Heart right ventricle (tissue), 16 donors: Measurements from ENCODE around the gene GGTA1. TPM values are rescaled to one million over a fixed set of nuclear protein-coding genes. Genes with fewer than 3 reads are reported as not detected.
A peak's percentile ranks its signal among the peaks of the same experiment; 100 is the strongest.
"Not testable (repeated sequence)": the region's sequence is repeated elsewhere in the genome, so short reads cannot be mapped to it uniquely, and the experiment has no call there.

Experiments
- ATAC-seq, 8 donors: fragments of 200-7000 bp; cut with Tn5 transposase; one replicate each; pipeline ENCODE4 v1.9.1; 2020; ENCODE audit warnings: mild to moderate bottlenecking in 8 of 8, moderate library complexity in 8 of 8, moderate number of reproducible peaks in 1 of 8
- DNase-seq, 2 donors: peaks; one replicate each; pipeline ENCODE4 v3.0.0-alpha.2; 2020
- H3K27ac ChIP-seq, 10 donors: fragments of 200-600 bp; sonication (generic) in 2 of 10; one replicate each; pipeline versions ENCODE4 v1.5.0 to v1.8.0; 2020 to 2022; ENCODE audit warnings: mild to moderate bottlenecking in 3 of 10
- H3K27me3 ChIP-seq, 7 donors: fragments of 200-600 bp; one replicate each; pipeline ENCODE4 v1.8.0; 2021 to 2022; ENCODE audit warnings: mild to moderate bottlenecking in 2 of 7
- H3K36me3 ChIP-seq, 9 donors: fragments of 200-600 bp; sonication (generic) in 1 of 9; one replicate each; pipeline versions ENCODE4 v1.5.0 to v1.8.0; 2020 to 2022; ENCODE audit warnings: mild to moderate bottlenecking in 2 of 9
- H3K4me1 ChIP-seq, 9 donors: fragments of 200-600 bp; sonication (generic) in 1 of 9; one replicate each; pipeline versions ENCODE4 v1.5.0 to v1.8.0; 2020 to 2022; ENCODE audit warnings: mild to moderate bottlenecking in 4 of 9
- H3K4me3 ChIP-seq, 10 donors: fragments of 200-600 bp; sonication (generic) in 2 of 10; one replicate each; pipeline versions ENCODE4 v1.5.0 to v1.8.0; 2020 to 2022; ENCODE audit warnings: mild to moderate bottlenecking in 7 of 10, moderate library complexity in 2 of 10
- H3K9me3 ChIP-seq, 11 donors: fragments of 200-600 bp in 10 of 11; sonication (generic) in 2 of 11; one replicate each; pipeline versions ENCODE4 v1.5.0 to v1.8.0; 2013 to 2022; ENCODE audit warnings: mild to moderate bottlenecking in 2 of 11, control low read depth in 1 of 11, moderate library complexity in 1 of 11
- WGBS, 2 donors: extraction: QIAGEN DNeasy Blood & Tissue Kit; methylation state at CpG; one replicate each; pipeline ENCODE4 v1.1.7; 2013; ENCODE audit warnings: inconsistent platforms in 1 of 2; 5-methylcytosine and 5-hydroxymethylcytosine counted together
- intact Hi-C, 10 donors: fragments of 100-400 bp; cut with DNase I; formaldehyde crosslinking; loops; one replicate each; pipeline versions ENCODE4 v1.11.1 to v1.14.2; 2022
- polyA plus RNA-seq, 2 donors: library from polyadenylated mRNA; stranded (reverse); fragments of 200-250 nt; gene quantifications; one replicate each; pipeline ENCODE4 v1.2.3, GENCODE V29; 2013
- total RNA-seq, 10 donors: library from RNA; stranded (reverse); fragmentation: NEBNext Ultra II Directional in 3 of 10; extraction: Animal tissue kit (Norgen Biotek cat#: 25700) in 3 of 10; gene quantifications; one replicate each; pipeline versions ENCODE4 v1.2.1 to v1.2.4, GENCODE V29; 2021 to 2023
- TF ChIP-seq, protein P1 (sequence below), 9 donors: fragments of 200-600 bp; sonication (generic) in 2 of 9; IDR thresholded peaks; one replicate each; pipeline versions ENCODE4 v1.5.0 to v1.8.0; 2021 to 2022; ENCODE audit warnings: antibody characterized with exemption in 9 of 9, mild to moderate bottlenecking in 5 of 9, moderate library complexity in 1 of 9
- donor health status: Arrhythmogenic right ventricular cardiomyopathy.
- donor health status: ischemic (EF 13 %, LVEDD 7.1; RV severe dilation, severe dysfunction).
- donor health status: healthy with polysubstance abuse.
- donor health status: DM: no; HTN: yes; CAD: no.
- donor health status: DM: no; HTN: no; CAD: no.
- donor health status: ischemic (EF 25% LVEDD 6.9; RV normal size, moderate dysfunction).
- donor health status: ischemic (EF 25% LVEDD 5.7; RV mildly dilated, moderate dysfunction).
- donor health status: healthy.
- donor health status: DM: yes; HTN: yes; CAD: no.
- donor health status: Ischemic cardiomyopathy.
- donor health status: ischemic (EF 35%, LVEDD 5.7; RV mildly dilated, moderate dysfunction).
- donor health status: nonischemic (EF 11% LVEDD 7.7; RV severe dilation, severe dysfunction).
- donor health status: DM: yes; HTN: yes; CAD: no.
- donor health status: PGD.
- donor health status: ischemic (EF 29% LVEDD 5.4; RV normal size, mild dysfunction).
- donor health status: nonischemic (EF 23%, LVEDD 6.1; RV moderate dilation, normal function).

GGTA1 gene
- total and polyA plus RNA-seq, 12 donors: 3.0 to 42.1 (median 13.9) TPM

DNA sequence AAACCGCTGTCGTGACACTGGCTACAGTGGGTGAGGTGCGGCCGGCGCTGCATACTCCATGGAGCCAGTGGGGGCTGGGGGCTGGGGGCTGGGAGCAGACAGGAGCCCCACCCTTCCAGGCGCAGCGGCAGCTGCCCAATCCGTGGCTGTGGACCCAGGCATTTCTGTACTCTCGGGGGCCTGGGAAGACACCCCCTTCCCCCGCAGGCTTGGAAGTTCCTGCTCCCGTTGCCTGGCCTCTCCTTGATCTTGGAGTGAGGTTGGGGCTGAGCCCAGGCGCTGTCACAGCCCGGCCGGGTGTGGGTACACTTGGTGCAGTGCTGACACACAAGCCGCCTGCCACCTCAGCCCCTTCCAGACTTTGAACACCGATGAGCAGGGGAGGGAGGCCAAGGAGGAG, 27.7 kb upstream of the GGTA1 start:
- intact Hi-C loops: loop anchor here in 1 of 10 donors (5.0 kb wide), 2 partner anchors 50 to 80 kb away; no protein-coding TSS in a partner anchor
- H3K27me3 ChIP-seq: no peaks in the 10 kb centered on the region
- 69 to 73% methylated on average over 16 of the region's 16 CpGs for WGBS, 2 donors
- H3K36me3 ChIP-seq: no peaks in the 10 kb centered on the region
- TF ChIP-seq, protein P1, sequence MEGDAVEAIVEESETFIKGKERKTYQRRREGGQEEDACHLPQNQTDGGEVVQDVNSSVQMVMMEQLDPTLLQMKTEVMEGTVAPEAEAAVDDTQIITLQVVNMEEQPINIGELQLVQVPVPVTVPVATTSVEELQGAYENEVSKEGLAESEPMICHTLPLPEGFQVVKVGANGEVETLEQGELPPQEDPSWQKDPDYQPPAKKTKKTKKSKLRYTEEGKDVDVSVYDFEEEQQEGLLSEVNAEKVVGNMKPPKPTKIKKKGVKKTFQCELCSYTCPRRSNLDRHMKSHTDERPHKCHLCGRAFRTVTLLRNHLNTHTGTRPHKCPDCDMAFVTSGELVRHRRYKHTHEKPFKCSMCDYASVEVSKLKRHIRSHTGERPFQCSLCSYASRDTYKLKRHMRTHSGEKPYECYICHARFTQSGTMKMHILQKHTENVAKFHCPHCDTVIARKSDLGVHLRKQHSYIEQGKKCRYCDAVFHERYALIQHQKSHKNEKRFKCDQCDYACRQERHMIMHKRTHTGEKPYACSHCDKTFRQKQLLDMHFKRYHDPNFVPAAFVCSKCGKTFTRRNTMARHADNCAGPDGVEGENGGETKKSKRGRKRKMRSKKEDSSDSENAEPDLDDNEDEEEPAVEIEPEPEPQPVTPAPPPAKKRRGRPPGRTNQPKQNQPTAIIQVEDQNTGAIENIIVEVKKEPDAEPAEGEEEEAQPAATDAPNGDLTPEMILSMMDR (IDR thresholded peaks at IDR 0.05): no peak
- DNase-seq: peak; percentile 30 to 74
- peak in 4 of 8 donors; percentile 55 to 79 (median 78) for ATAC-seq
- no peak overlapping the region for H3K4me3 ChIP-seq
- no peaks in the 10 kb centered on the region for H3K9me3 ChIP-seq
- H3K4me1 ChIP-seq: peaks cover 7 to 30% (median 19%) of the 10 kb centered on the region in 9 donors
- H3K27ac ChIP-seq: peak overlapping the region in 5 of 10 donors; percentile 5 to 48 (median 22)

DNA sequence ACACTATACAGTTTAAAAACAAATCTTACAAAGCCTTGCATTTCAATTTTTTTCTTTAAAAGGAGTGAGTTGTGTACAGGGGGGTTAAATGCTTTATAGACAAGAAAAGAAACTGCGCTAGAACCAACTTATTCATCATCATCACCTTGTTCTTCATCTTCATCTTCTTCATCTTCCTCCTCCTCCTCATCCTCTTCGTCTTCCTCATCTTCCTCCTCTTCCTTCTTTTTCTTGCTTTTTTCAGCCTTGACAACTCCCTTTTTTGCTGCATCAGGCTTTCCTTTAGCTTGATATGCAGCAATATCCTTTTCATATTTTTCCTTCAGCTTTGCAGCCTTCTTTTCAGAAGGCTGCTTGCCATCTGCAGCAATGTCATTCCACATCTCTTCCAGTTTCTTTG, 20.0 kb upstream of the GGTA1 start:
- intact Hi-C loops, H3K27me3 ChIP-seq, DNase-seq, ATAC-seq, H3K9me3 ChIP-seq, H3K4me1 ChIP-seq, H3K4me3 ChIP-seq, H3K36me3 ChIP-seq, H3K27ac ChIP-seq: not testable (repeated sequence)
- WGBS, 2 donors: 82 to 97% methylated on average over 2 of the region's 2 CpGs

DNA sequence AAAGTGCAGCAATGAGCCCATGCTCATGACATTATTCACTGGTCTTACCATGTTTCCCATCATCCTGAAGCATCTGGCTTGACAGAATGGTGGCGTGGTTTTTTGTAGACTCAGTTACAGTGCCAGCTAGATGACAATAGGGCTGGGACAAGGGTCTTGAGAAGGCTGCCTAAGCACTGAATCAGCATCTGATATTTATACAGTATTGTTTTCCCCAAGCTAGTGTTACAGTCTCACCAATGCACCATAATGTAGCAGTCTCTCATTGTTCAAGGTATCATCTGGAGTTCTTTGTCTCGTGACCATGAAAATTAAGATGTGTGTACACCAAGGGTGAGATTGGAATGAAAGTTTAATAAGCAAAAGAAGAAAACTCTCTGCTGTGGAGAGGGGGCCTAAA, 19.0 kb upstream of the GGTA1 start:
- no peak for DNase-seq
- H3K4me3 ChIP-seq: no peak overlapping the region
- no peaks in the 10 kb centered on the region for H3K4me1 ChIP-seq
- intact Hi-C loops: no loop called here
- H3K27ac ChIP-seq: no peak overlapping the region
- no peaks in the 10 kb centered on the region for H3K36me3 ChIP-seq
- TF ChIP-seq, protein P1 (IDR thresholded peaks at IDR 0.05): no peak
- H3K9me3 ChIP-seq: no peaks in the 10 kb centered on the region
- no peaks in the 10 kb centered on the region for H3K27me3 ChIP-seq
- ATAC-seq: no peak
- WGBS, 2 donors: 95 to 97% methylated on average over 2 of the region's 2 CpGs

DNA sequence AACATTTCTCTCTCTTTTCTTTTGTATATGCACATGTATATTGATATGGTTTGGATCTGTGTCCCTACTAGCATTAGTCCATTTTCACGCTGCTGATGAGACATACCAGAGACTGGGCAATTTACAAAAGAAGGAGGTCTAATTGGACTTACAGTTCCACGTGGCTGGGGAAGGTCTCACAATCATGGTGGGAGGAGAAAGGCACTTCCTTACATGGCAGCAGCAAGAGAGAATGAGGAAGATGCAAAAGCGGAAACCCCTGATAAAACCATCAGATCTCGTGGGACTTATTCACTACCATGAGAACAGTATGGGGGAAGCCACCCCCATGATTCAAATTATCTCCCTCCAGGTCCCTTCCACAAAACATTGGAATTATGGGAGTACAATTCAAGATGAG, 13.5 kb upstream of the GGTA1 start:
- H3K27me3 ChIP-seq, DNase-seq, H3K27ac ChIP-seq, H3K36me3 ChIP-seq, H3K4me3 ChIP-seq, ATAC-seq, intact Hi-C loops, H3K9me3 ChIP-seq: not testable (repeated sequence)
- 78 to 83% methylated on average over 4 of the region's 4 CpGs for WGBS, 2 donors
- H3K4me1 ChIP-seq: peaks cover 0 to 33% (median 21%) of the 10 kb centered on the region in 9 donors

DNA sequence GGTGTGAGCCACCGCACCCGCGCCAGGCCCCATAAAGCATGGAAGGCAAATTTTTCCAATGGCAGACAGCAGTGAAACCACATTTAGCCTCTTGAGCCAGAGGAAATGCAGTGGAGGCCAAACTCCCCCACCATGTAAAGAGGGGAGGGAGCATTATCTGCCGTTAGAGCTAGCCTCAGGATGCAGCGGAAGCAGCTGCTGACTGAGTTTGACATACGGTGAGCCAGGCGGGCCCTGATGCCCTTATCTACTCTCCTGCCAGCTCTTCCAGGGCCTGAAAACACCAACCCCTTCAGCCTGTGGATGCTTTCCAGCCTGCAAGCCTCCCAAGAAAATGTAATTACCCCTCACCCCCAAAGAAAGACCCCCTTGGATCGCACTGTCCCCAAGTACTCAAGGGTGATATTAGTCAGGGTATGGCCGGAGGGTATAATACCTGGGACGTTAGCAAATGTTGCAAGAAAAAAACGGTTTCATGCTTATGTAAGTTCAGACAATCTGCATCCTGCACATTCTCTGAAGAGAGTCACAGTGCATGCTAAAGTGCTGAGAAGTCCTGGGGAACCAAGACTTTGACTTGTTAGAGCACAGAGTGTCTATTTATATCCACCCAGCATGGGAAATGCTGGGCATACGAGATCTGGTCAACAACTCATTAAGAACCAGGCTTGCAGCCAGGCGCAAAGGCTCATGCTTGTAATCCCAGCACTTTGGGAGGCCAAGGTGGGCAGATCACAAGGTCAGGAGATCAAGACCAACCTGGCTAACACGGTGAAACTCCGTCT, 11.3 kb upstream of the GGTA1 start:
- peaks cover 0 to 33% (median 21%) of the 10 kb centered on the region in 9 donors for H3K4me1 ChIP-seq
- whole genome bisulfite sequencing, 2 donors: 38 to 42% methylated on average over 15 of the region's 15 CpGs
- peaks cover 0 to 6% (median 0%) of the 10 kb centered on the region in 11 donors for H3K9me3 ChIP-seq
- TF ChIP-seq, protein P1 (IDR thresholded peaks at IDR 0.05): no peak
- H3K4me3 ChIP-seq: no peak overlapping the region
- peak overlapping the region in 9 of 10 donors; percentile 2 to 74 (median 61) for H3K27ac ChIP-seq
- peak; percentile 35 to 53 for DNase-seq
- H3K27me3 ChIP-seq: no peaks in the 10 kb centered on the region
- ATAC-seq: peak; percentile 67 to 91 (median 84)
- H3K36me3 ChIP-seq: no peaks in the 10 kb centered on the region
- intact Hi-C loops: no loop called here
